Measurements from ENCODE around the gene CEP192. TPM values are rescaled to one million over a fixed set of nuclear protein-coding genes. Genes with fewer than 3 reads are reported as not detected.
"Not testable (repeated sequence)": the region's sequence is repeated elsewhere in the genome, so short reads cannot be mapped to it uniquely, and the experiment has no call there.

CEP192 gene
- total RNA-seq, 4 donors from 2014 or later = 35.3 to 80.3 (median 66.6) TPM

GRCh38 chr18:12991821-12992179 is 638 bp downstream of the CEP192 start:
- intact Hi-C loops (cut with DNase I; ENCODE audit: low total_unique reads) = no loop called here
- H3K9me3 ChIP-seq = no peaks in the 10 kb centered on the region
- peak overlapping the region; percentile 80 to 86 for H3K27ac ChIP-seq
- TF ChIP-seq, protein P1, sequence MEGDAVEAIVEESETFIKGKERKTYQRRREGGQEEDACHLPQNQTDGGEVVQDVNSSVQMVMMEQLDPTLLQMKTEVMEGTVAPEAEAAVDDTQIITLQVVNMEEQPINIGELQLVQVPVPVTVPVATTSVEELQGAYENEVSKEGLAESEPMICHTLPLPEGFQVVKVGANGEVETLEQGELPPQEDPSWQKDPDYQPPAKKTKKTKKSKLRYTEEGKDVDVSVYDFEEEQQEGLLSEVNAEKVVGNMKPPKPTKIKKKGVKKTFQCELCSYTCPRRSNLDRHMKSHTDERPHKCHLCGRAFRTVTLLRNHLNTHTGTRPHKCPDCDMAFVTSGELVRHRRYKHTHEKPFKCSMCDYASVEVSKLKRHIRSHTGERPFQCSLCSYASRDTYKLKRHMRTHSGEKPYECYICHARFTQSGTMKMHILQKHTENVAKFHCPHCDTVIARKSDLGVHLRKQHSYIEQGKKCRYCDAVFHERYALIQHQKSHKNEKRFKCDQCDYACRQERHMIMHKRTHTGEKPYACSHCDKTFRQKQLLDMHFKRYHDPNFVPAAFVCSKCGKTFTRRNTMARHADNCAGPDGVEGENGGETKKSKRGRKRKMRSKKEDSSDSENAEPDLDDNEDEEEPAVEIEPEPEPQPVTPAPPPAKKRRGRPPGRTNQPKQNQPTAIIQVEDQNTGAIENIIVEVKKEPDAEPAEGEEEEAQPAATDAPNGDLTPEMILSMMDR (IDR thresholded peaks at IDR 0.05) = no peak
- no peak for TF ChIP-seq POLR2A (IDR thresholded peaks at IDR 0.05)
- H3K4me1 ChIP-seq = peaks cover 7 to 10% of the 10 kb centered on the region in 2 donors
- no peaks in the 10 kb centered on the region for H3K27me3 ChIP-seq
- no peak for DNase-seq
- no peaks in the 10 kb centered on the region for H3K36me3 ChIP-seq
- peak overlapping the region; percentile 89 to 99 for H3K4me3 ChIP-seq

DNA sequence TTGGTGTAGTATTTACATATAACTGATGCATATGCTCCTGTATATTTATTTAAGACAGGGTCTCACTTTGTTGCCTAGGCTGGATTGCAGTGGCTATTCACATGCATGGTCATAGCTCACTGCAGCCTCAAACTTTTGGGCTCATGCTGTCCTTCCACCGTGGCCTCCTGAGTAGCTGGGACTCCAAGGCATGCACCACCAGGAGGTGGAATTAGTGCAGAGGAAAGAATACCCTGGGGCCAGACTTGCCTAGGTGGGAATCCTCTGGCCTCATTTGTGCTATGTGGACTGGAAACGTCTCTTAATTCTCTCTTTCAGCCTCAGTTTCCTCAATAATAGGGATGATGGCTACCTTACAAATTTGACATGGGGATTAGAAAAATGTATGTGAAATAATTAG is 2.3 kb downstream of the CEP192 start:
- H3K9me3 ChIP-seq = no peaks in the 10 kb centered on the region
- no peak overlapping the region for H3K4me3 ChIP-seq
- H3K4me1 ChIP-seq = peaks cover 7 to 10% of the 10 kb centered on the region in 2 donors
- no peak overlapping the region for H3K27ac ChIP-seq
- intact Hi-C loops (cut with DNase I; ENCODE audit: low total_unique reads) = no loop called here
- TF ChIP-seq, protein P1 (IDR thresholded peaks at IDR 0.05) = no peak
- TF ChIP-seq POLR2A (IDR thresholded peaks at IDR 0.05) = no peak
- DNase-seq = no peak
- H3K27me3 ChIP-seq = no peaks in the 10 kb centered on the region
- no peaks in the 10 kb centered on the region for H3K36me3 ChIP-seq

- no peak for DNase-seq
- Histone ChIP-seq H3K27me3 (no peaks in the 10 kb centered on the region), H3K4me1 (peaks cover 5 to 10% of the 10 kb centered on the region in 2 donors), H3K4me3 (no peak overlapping the region), H3K36me3 (no peaks in the 10 kb centered on the region), H3K9me3 (no peaks in the 10 kb centered on the region), H3K27ac (no peak overlapping the region)
- TF ChIP-seq, protein P1 (IDR thresholded peaks at IDR 0.05) = no peak
- TF ChIP-seq POLR2A (IDR thresholded peaks at IDR 0.05) = no peak
- intact Hi-C loops (cut with DNase I; ENCODE audit: low total_unique reads) = no loop called here
Observed at GRCh38 chr18:12995424-12995823, 4.3 kb downstream of the CEP192 start.

DNA sequence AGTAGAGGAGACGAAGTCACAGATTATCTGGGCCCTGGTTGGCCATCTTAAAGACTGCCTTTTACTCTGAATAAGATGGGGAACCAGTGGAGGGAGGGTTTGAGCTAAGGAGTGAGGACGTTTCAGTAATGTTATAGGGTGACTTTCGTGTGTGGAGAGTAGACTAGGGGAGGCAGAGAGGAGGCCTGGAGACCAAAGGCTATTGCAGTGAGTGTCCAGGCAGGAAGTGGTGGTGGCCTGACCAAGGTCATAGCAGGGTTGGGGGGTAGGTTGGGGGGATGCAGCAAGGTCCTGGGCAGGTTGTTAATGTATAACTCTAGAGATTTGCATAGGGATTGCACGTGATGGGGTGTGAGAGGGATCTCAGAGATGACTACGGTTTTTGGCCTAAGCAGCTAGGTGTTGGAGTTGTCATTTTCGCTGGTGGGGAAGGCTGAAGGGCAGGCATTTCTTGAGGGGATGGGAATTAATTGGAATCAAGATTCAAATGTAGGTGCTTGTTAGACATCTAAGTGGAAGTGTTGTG is 4.9 kb downstream of the CEP192 start:
- Histone ChIP-seq H3K36me3 (no peaks in the 10 kb centered on the region), H3K27ac (no peak overlapping the region)
- intact Hi-C loops (cut with DNase I; ENCODE audit: low total_unique reads) = no loop called here

GRCh38 chr18:12996661-12997292 is 5.6 kb downstream of the CEP192 start:
- Histone ChIP-seq H3K27ac (no peak overlapping the region), H3K4me1 (peaks cover 3 to 10% of the 10 kb centered on the region in 2 donors), H3K36me3 (no peaks in the 10 kb centered on the region), H3K9me3 (no peaks in the 10 kb centered on the region), H3K4me3 (no peak overlapping the region), H3K27me3 (no peaks in the 10 kb centered on the region)
- intact Hi-C loops (cut with DNase I; ENCODE audit: low total_unique reads) = no loop called here
- DNase-seq = no peak
- TF ChIP-seq, protein P1 (IDR thresholded peaks at IDR 0.05) = no peak
- no peak for TF ChIP-seq POLR2A (IDR thresholded peaks at IDR 0.05)

More for the DNA sequence above, 4.9 kb downstream of the CEP192 start:
- Histone ChIP-seq H3K4me3 (no peak overlapping the region), H3K9me3 (no peaks in the 10 kb centered on the region), H3K27me3 (no peaks in the 10 kb centered on the region), H3K4me1 (peaks cover 3 to 10% of the 10 kb centered on the region in 2 donors)
- no peak for DNase-seq
- TF ChIP-seq, protein P1 (IDR thresholded peaks at IDR 0.05) = no peak
- no peak for TF ChIP-seq POLR2A (IDR thresholded peaks at IDR 0.05)

DNA sequence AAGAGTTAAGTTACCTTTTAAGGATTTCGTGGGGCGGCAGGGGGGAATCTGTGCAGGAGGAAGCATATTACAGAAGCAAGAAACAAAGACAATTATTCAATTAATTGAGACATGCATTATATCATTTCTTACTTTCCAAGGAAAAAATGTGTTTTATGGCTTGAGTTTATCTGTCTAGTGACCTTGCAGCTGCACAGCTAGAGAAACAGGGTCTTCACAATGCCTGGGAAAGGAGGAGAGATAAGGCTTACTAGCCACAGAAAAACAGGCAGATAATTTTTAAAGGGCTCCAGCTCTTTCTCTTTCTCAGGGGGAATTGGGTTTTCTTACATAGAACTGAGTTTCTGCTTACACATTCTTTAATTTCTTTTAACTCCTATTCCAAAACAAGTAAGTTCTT is 6.2 kb downstream of the CEP192 start:
- H3K4me1 ChIP-seq; H3K9me3 ChIP-seq; DNase-seq; intact Hi-C loops (cut with DNase I; ENCODE audit: low total_unique reads); H3K27ac ChIP-seq; H3K27me3 ChIP-seq; H3K36me3 ChIP-seq; H3K4me3 ChIP-seq: not testable (repeated sequence)

Measured in uterus (tissue), 4 donors.